K562 (cell line): Measurements from ENCODE around the gene C12orf75. TPM values are rescaled to one million over a fixed set of nuclear protein-coding genes. Genes with fewer than 3 reads are reported as not detected.
"Not testable (repeated sequence)": the region's sequence is repeated elsewhere in the genome, so short reads cannot be mapped to it uniquely, and the experiment has no call there.

ENCODE experiments used
- ATAC-seq: fragments of 200-7000 bp; cut with Tn5 transposase; 3 replicates; pipeline ENCODE4 v1.9.1; 2020; ENCODE audit warnings: moderate library complexity
- BruUV-seq: library from RNA; stranded (reverse); fragments of 400-500 nt; replicated peaks from 2 replicates; lab custom pipeline; 2021; lab: Mats Ljungman, UMichigan
- CTCF ChIA-PET: fragments of 300-600 bp; formaldehyde crosslinking; extraction: SDS; loops from one replicate; lab custom pipeline; 2021; ENCODE audit warnings: low intra/inter-chr PET ratio; lab: Yijun Ruan, JAX
- POLR2A ChIA-PET: fragments of 300-600, 350-650 bp; sonication (Branson Sonifier 250); formaldehyde crosslinking; extraction: SDS; loops from one replicate; lab custom pipeline; 2021; ENCODE audit warnings: antibody characterized with exemption, inconsistent platforms; lab: Yijun Ruan, JAX
- DNase-seq, 4 experiments: peaks; one replicate each; pipeline versions ENCODE4 v3.0.0 to v3.0.0-alpha.2; 2011 to 2018; ENCODE audit warnings: low spot score in 3 of 4, mixed read lengths in 3 of 4; ENCODE audit errors: extremely low read depth in 1 of 4
- FAIRE-seq: peaks from 2 replicates; lab custom pipeline; 2011; peaks lifted over from hg19 to GRCh38; lab: Jason Lieb, UNC
- H2AFZ ChIP-seq: 2 replicates; pipeline ENCODE4 v1.6.0; 2011; ENCODE audit warnings: low read depth, low read length, control low read depth, inconsistent platforms
- H3K27ac ChIP-seq: fragments of 200-600 bp; 3 replicates; pipeline ENCODE4 v1.8.0; 2011; ENCODE audit warnings: low read depth, mild to moderate bottlenecking, control low read depth, inconsistent platforms, low read length, moderate library complexity, mixed read lengths; ENCODE audit errors: extremely low read depth
- H3K27me3 ChIP-seq, 2 experiments: fragments of 300-600 bp in 1 of 2; 2 replicates in 1 of 2; 3 replicates in 1 of 2; pipeline versions ENCODE4 v1.6.0 to v1.8.0; 2011; ENCODE audit warnings: inconsistent platforms in 2 of 2, low read length in 2 of 2, mild to moderate bottlenecking in 1 of 2, mixed read lengths in 1 of 2, moderate library complexity in 1 of 2; ENCODE audit not compliant: control insufficient read depth in 2 of 2, insufficient read depth in 2 of 2
- H3K36me3 ChIP-seq: fragments of 300-600 bp; 3 replicates; pipeline ENCODE4 v1.8.0; 2011; ENCODE audit warnings: mild to moderate bottlenecking, low read length, inconsistent platforms; ENCODE audit not compliant: control insufficient read depth, insufficient read depth
- H3K4me1 ChIP-seq, 2 experiments: fragments of 200-600 bp in 1 of 2; replicated peaks in 1 of 2; 2 replicates in 1 of 2; 3 replicates in 1 of 2; pipeline versions ENCODE4 v1.5.1 to v1.8.0; 2011; ENCODE audit warnings: inconsistent platforms in 2 of 2, low read length in 2 of 2, mild to moderate bottlenecking in 1 of 2, mixed read lengths in 1 of 2, moderate library complexity in 1 of 2; ENCODE audit not compliant: control insufficient read depth in 2 of 2, insufficient read depth in 2 of 2
- H3K4me2 ChIP-seq: 2 replicates; pipeline ENCODE4 v1.6.1; 2011; ENCODE audit warnings: low read length, control low read depth, inconsistent platforms, mixed read lengths; ENCODE audit not compliant: insufficient read depth
- H3K4me3 ChIP-seq: fragments of 200-600 bp; sonication (generic), shearing (Covaris generic); 2 replicates; pipeline ENCODE4 v1.5.1; 2016; ENCODE audit warnings: control low read depth, inconsistent platforms
- H3K79me2 ChIP-seq: fragments of 200-600 bp; 3 replicates; pipeline ENCODE4 v1.8.0; 2011; ENCODE audit warnings: low read length, inconsistent platforms; ENCODE audit not compliant: control insufficient read depth, insufficient read depth
- H3K9ac ChIP-seq, 2 experiments: 2 replicates each; pipeline versions ENCODE4 v1.6.0 to v1.6.1; 2011; ENCODE audit warnings: low read depth in 2 of 2, low read length in 2 of 2, control low read depth in 1 of 2, inconsistent platforms in 1 of 2, mild to moderate bottlenecking in 1 of 2, mixed read lengths in 1 of 2; ENCODE audit not compliant: insufficient read depth in 1 of 2
- H3K9me1 ChIP-seq: one replicate; pipeline ENCODE4 v1.6.0; 2011; ENCODE audit warnings: inconsistent platforms, mild to moderate bottlenecking, low read length, moderate library complexity; ENCODE audit not compliant: control insufficient read depth, insufficient read depth
- H3K9me3 ChIP-seq: replicated peaks from 2 replicates; pipeline ENCODE4 v1.5.1; 2011; ENCODE audit warnings: low read depth, low read length, inconsistent platforms; ENCODE audit not compliant: control insufficient read depth, insufficient read depth
- H4K20me1 ChIP-seq: replicated peaks from 2 replicates; pipeline ENCODE4 v1.6.1; 2011; ENCODE audit warnings: low read length, inconsistent platforms, mixed read lengths; ENCODE audit not compliant: control insufficient read depth, insufficient read depth
- WGBS: fragments of 100-300 bp; shearing (Covaris generic); methylation state at CpG from one replicate; pipeline ENCODE4 v1.1.6; 2016; ENCODE audit warnings: low coverage, mixed read lengths; ENCODE audit not compliant: insufficient coverage; ENCODE audit errors: missing lambda C conversion rate; 5-methylcytosine and 5-hydroxymethylcytosine counted together
- in situ Hi-C: fragments of 300-500 bp; cut with MboI; formaldehyde crosslinking; loops from 4 replicates; pipeline ENCODE4 v1.15.0; 2018; ENCODE audit warnings: inconsistent platforms, mixed read lengths
- intact Hi-C: fragments of 100-400 bp; cut with micrococcal nuclease; formaldehyde crosslinking; loops from 2 replicates; pipeline ENCODE4 v1.14.2; 2022
- polyA plus RNA-seq, 8 experiments: library from polyadenylated mRNA; depleted of rRNA in 4 of 8; stranded (reverse) in 5 of 8; unstranded in 3 of 8; fragments of >200 nt; fragmentation: Nextera tagmentation in 2 of 8; fragmentation: Illumina TruSeq in 1 of 8; extraction: Ambion mirVana in 2 of 8; extraction: Trizol in 1 of 8; gene quantifications; 2 replicates each; pipeline versions ENCODE4 v1.2.1 to v1.2.3, GENCODE V29; 2011 to 2014; ENCODE audit warnings: inconsistent platforms in 1 of 8, missing spikeins in 1 of 8
- total RNA-seq, 7 experiments: library from RNA; depleted of rRNA in 6 of 7; stranded (reverse); fragments of >200 nt in 6 of 7; fragmentation: Illumina TruSeq in 2 of 7; extraction: Trizol in 2 of 7; gene quantifications; 2 replicates each; pipeline versions ENCODE4 v1.2.1 to v1.2.3, GENCODE V29; 2011 to 2021; ENCODE audit warnings: low replicate concordance in 1 of 7

The C12orf75 gene
- total and polyA plus RNA-seq, 9 of the 15 experiments (the other 6 are each of a cell fraction or from before 2014, with no cell fraction given): 0.06 to 0.82 (median 0.26) TPM; not detected in 3

DNA sequence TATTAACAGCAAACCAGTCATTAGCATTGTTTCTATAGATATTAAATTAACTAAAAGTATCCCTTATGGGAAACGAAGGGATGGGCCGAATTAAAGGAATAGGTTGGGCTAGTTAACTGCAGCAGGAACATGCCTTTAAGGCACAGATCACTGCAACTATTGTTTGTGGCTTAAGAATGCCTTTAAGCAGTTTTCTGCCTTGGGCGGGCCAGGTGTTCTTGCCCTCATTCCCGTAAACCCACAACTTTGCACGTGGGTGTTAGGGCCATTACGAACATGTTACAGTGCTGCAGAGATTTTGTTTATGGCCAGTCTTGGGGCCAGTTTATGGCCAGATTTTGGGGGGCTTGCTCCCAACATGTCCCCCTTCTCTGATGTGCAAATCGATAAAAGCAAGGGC lies 27.5 kb upstream of the C12orf75 start:
- H3K4me2 ChIP-seq, in situ Hi-C loops, H3K4me3 ChIP-seq, H4K20me1 ChIP-seq, H3K9ac ChIP-seq, H3K9me3 ChIP-seq, FAIRE-seq, H3K36me3 ChIP-seq, H3K27ac ChIP-seq, H3K79me2 ChIP-seq, H3K4me1 ChIP-seq, H2AFZ ChIP-seq, H3K9me1 ChIP-seq, CTCF ChIA-PET, DNase-seq, intact Hi-C loops, H3K27me3 ChIP-seq, BruUV-seq, ATAC-seq: not testable (repeated sequence)
- POLR2A ChIA-PET: interaction anchor here (0.7 kb wide), 1 partner anchor 39 kb away, joined by 3 read pairs; no protein-coding TSS in a partner anchor
- WGBS: 2% methylated on average over 6 of the region's 7 CpGs

DNA sequence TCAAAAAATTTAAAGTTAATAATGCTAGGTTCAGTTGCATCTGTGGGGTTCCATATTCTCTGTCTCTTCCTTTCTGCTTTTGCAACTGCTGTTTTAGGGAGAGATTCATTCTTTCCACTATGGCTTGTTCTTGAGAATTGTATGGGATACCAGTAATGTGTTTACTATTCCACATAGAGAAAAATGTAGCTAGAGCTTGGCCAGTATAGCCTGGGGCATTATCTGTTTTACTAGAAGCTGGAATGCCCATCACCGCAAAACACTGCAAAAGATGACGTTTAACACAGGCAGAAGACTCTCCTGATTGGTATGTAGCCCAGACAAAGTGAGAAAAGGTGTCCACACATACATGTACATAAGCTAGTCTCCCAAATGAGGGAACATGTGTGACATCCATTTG lies 25.9 kb upstream of the C12orf75 start:
- H4K20me1 ChIP-seq, H3K4me3 ChIP-seq, H3K27me3 ChIP-seq, H3K4me1 ChIP-seq, BruUV-seq, CTCF ChIA-PET, in situ Hi-C loops, FAIRE-seq, intact Hi-C loops, DNase-seq, H3K9ac ChIP-seq, ATAC-seq, H3K27ac ChIP-seq, H3K79me2 ChIP-seq, H3K9me3 ChIP-seq, H3K9me1 ChIP-seq, H3K36me3 ChIP-seq, POLR2A ChIA-PET, H2AFZ ChIP-seq, H3K4me2 ChIP-seq: not testable (repeated sequence)
- 0% methylated on average over 2 of the region's 2 CpGs for WGBS

DNA sequence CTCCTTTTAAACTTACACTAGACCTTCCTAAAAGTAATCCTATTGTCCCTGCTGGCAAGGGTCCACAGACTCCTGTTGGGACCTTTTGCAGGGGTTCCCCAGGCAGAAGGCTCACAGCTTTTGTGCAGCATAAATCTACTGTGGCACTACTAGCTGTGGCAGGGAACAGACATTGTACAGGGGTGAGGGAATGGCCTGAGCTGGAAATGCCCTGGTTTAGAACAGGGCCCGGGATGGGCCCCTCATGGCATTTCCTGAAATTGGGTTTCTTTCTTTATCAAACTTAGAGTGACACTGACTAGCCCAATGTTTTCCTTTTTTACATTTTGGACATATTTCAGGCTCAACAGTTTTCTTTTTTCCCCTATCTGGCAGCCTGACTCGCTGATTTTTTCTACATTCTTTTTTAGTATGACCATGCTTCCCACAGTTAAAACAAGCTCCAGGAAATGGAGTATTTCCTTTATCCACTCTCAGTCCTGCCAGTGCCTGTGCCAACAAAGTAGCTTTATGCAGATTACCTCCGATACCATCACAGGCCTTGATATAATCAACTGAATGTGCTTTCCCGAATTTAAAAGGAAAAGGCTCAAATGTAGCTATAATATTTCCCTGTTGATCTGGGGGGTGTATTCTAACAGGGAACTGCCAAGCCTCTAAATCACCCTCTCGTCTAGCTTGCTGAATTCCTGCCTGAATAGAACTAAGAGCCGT lies 22.7 kb upstream of the C12orf75 start:
- POLR2A ChIA-PET: interaction anchor here (0.6 kb wide), 1 partner anchor 25 kb away, joined by 3 read pairs; no protein-coding TSS in a partner anchor
- H3K27me3 ChIP-seq, BruUV-seq, H3K4me3 ChIP-seq, in situ Hi-C loops, ATAC-seq, H3K9ac ChIP-seq, H4K20me1 ChIP-seq, H3K4me1 ChIP-seq, FAIRE-seq, H3K4me2 ChIP-seq, intact Hi-C loops, DNase-seq, H3K9me3 ChIP-seq, CTCF ChIA-PET, H3K79me2 ChIP-seq, H3K9me1 ChIP-seq, H2AFZ ChIP-seq, H3K27ac ChIP-seq, H3K36me3 ChIP-seq: not testable (repeated sequence)
- WGBS: 0% methylated on average over 5 of the region's 6 CpGs

DNA sequence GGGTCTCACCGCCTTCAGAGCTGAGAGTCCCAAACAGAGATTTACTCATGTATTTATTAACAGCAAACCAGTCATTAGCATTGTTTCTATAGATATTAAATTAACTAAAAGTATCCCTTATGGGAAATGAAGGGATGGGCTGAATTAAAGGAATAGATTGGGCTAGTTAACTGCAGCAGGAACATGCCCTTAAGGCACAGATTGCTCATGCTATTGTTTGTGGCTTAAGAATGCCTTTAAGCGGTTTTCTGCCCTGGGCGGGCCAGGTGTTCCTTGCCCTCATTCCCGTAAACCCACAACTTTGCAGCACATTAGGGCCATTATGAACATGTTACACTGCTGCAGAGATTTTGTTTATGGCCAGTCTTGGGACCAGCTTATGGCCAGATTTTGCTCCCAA lies 21.7 kb upstream of the C12orf75 start:
- H3K9me3 ChIP-seq, intact Hi-C loops, H3K9ac ChIP-seq, BruUV-seq, in situ Hi-C loops, H3K4me2 ChIP-seq, FAIRE-seq, H3K9me1 ChIP-seq, H4K20me1 ChIP-seq, H2AFZ ChIP-seq, H3K36me3 ChIP-seq, H3K27me3 ChIP-seq, POLR2A ChIA-PET, DNase-seq, H3K4me3 ChIP-seq, ATAC-seq, H3K27ac ChIP-seq, H3K4me1 ChIP-seq, CTCF ChIA-PET, H3K79me2 ChIP-seq: not testable (repeated sequence)
- WGBS: 0% methylated on average over 4 of the region's 4 CpGs
